Measurements from ENCODE around the gene SNX25. TPM values are rescaled to one million over a fixed set of nuclear protein-coding genes. Genes with fewer than 3 reads are reported as not detected.

The SNX25 gene
- total RNA-seq, 1 donor from 2014 or later, result 53.1 TPM

DNA sequence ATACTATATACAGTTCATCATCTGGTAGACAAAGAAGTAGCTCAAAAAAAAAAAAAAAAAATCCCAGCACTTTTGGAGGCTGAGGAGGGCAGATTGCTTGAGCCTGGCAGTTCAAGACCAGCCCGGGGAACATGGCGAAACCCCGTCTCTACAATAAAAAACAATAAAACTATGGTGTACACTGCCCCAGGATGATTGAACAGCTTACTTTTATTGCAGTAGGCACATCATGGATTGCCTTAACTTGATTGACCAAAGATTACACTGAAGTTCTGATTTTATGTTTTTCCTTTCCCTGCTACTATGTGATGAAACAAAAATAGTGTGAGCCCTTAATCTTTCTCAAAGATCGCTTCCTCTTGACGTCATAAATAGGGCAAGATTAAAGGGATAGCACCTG, 60.6 kb downstream of the SNX25 start:
- CTCF ChIA-PET, result no interaction called here
- Mint-ChIP-seq H3K4me3 (no peak overlapping the region), H3K27me3 (no peaks in the 10 kb centered on the region), H3K36me3 (ENCODE audit: low read depth) (peaks cover 79% of the 10 kb centered on the region), H3K4me1 (peaks cover 15% of the 10 kb centered on the region), H3K9me3 (no peaks in the 10 kb centered on the region), H3K27ac (no peak overlapping the region)
- DNase-seq (no peak), ATAC-seq (ENCODE audit: low read depth) (no peak)
- POLR2A ChIA-PET, result interaction anchor here (0.7 kb wide), 1 partner anchor 11 kb away, joined by 6 read pairs; no protein-coding TSS in a partner anchor
- TF ChIP-seq, protein P1, sequence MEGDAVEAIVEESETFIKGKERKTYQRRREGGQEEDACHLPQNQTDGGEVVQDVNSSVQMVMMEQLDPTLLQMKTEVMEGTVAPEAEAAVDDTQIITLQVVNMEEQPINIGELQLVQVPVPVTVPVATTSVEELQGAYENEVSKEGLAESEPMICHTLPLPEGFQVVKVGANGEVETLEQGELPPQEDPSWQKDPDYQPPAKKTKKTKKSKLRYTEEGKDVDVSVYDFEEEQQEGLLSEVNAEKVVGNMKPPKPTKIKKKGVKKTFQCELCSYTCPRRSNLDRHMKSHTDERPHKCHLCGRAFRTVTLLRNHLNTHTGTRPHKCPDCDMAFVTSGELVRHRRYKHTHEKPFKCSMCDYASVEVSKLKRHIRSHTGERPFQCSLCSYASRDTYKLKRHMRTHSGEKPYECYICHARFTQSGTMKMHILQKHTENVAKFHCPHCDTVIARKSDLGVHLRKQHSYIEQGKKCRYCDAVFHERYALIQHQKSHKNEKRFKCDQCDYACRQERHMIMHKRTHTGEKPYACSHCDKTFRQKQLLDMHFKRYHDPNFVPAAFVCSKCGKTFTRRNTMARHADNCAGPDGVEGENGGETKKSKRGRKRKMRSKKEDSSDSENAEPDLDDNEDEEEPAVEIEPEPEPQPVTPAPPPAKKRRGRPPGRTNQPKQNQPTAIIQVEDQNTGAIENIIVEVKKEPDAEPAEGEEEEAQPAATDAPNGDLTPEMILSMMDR (IDR thresholded peaks at IDR 0.05), result no peak
- intact Hi-C loops (cut with micrococcal nuclease), result no loop called here

DNA sequence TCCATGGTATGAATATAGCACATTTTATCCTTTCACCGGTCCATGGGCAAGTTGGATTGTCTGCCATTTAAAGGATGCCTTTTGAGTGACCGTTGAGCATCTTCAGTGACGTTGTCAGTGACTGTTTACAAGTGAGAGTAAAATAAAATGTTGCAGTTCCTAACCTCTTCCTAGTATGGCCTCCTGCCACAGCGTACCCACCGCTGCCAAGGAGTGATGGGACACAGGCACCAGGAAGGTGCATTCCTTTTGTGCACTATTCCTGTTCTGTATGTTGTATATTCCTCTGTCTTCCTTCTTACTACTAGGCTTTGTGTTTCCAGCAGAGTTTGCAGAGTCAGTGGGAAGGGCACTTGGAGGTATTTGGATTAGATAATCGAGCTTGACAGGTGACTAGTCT, 61.5 kb downstream of the SNX25 start:
- H3K27me3 Mint-ChIP-seq, result no peaks in the 10 kb centered on the region
- no peak for ATAC-seq (ENCODE audit: low read depth)
- no peaks in the 10 kb centered on the region for H3K9me3 Mint-ChIP-seq
- H3K4me1 Mint-ChIP-seq, result peaks cover 18% of the 10 kb centered on the region
- no peak overlapping the region for H3K4me3 Mint-ChIP-seq
- intact Hi-C loops (cut with micrococcal nuclease), result no loop called here
- H3K27ac Mint-ChIP-seq, result no peak overlapping the region
- ChIA-PET POLR2A (no interaction called here), CTCF (no interaction called here)
- TF ChIP-seq, protein P1 (IDR thresholded peaks at IDR 0.05), result no peak
- DNase-seq, result no peak
- H3K36me3 Mint-ChIP-seq (ENCODE audit: low read depth), result peaks cover 82% of the 10 kb centered on the region

DNA sequence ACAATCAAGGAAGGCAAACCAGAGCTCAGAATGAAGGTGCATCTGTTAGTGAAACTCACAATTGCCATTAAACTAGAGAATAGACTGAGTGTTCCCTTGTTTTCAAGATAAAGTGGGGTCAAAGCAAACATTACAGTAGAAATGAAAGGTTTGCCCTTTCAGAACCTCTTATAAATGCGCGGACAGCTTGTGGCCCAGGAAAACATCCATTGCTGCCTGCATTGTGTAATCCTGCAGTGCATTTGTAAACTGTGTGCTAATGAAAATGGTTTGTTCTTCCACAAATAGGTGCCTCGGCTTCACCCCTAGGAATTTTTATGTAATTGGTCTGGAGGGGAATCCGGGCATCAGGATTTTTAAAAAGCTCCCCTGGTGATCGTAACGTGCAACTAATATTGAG, 62.8 kb downstream of the SNX25 start:
- no peak overlapping the region for H3K27ac Mint-ChIP-seq

DNA sequence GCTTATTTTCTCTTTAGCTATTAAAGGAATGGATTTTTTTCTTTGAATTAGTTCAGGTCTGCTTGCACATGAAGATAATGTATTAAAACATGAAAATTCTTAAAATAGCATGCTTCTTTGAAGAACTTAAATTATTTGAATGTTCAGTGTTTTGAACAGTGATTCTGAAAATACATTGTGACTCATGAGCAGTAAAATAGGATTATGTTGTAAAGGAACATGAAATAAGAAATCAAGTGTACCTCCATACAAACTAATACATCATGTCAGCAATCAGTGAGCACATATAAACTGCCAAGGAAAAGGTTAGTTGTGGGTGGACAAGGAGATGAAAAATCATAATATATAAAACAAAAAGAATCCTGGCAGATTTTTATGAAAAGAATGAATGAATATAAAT, 66.1 kb downstream of the SNX25 start:
- Mint-ChIP-seq H3K4me3 (no peak overlapping the region), H3K27me3 (no peaks in the 10 kb centered on the region), H3K36me3 (ENCODE audit: low read depth) (peaks cover 59% of the 10 kb centered on the region), H3K4me1 (peaks cover 30% of the 10 kb centered on the region), H3K27ac (no peak overlapping the region), H3K9me3 (no peaks in the 10 kb centered on the region)
- ChIA-PET POLR2A (no interaction called here), CTCF (no interaction called here)
- intact Hi-C loops (cut with micrococcal nuclease), result no loop called here
- TF ChIP-seq, protein P1 (IDR thresholded peaks at IDR 0.05), result no peak
- ATAC-seq (ENCODE audit: low read depth) (no peak), DNase-seq (no peak)

More for the DNA sequence above, 62.8 kb downstream of the SNX25 start:
- intact Hi-C loops (cut with micrococcal nuclease), result no loop called here
- Mint-ChIP-seq H3K9me3 (no peaks in the 10 kb centered on the region), H3K27me3 (no peaks in the 10 kb centered on the region), H3K36me3 (ENCODE audit: low read depth) (peaks cover 77% of the 10 kb centered on the region), H3K4me1 (peaks cover 23% of the 10 kb centered on the region), H3K4me3 (no peak overlapping the region)
- ATAC-seq (ENCODE audit: low read depth) (no peak), DNase-seq (no peak)
- ChIA-PET POLR2A (no interaction called here), CTCF (no interaction called here)
- TF ChIP-seq, protein P1 (IDR thresholded peaks at IDR 0.05), result no peak

DNA sequence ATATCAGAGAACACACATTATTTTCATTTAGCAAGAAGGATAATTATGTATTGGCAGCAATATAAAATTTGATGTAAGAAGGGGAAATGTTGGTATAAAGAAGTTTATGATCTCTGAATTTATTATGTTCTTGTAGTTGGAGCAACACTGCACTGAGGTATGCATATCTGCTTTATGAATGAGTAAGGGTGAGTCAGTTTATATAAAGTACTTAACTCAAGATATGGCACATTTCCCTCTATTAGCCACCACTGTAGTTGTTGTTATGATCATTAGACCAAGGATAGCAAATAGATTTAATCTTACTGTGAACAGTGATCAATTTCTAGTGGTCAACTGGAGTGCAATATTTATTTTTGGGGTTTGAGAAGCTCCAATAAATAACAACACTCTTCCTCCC, 66.6 kb downstream of the SNX25 start:
- ATAC-seq (ENCODE audit: low read depth) (no peak), DNase-seq (no peak)
- Mint-ChIP-seq H3K9me3 (no peaks in the 10 kb centered on the region), H3K27me3 (no peaks in the 10 kb centered on the region), H3K27ac (no peak overlapping the region), H3K4me1 (peaks cover 30% of the 10 kb centered on the region), H3K4me3 (no peak overlapping the region), H3K36me3 (ENCODE audit: low read depth) (peaks cover 57% of the 10 kb centered on the region)
- intact Hi-C loops (cut with micrococcal nuclease), result no loop called here
- ChIA-PET POLR2A (no interaction called here), CTCF (no interaction called here)
- TF ChIP-seq, protein P1 (IDR thresholded peaks at IDR 0.05), result no peak

Data from activated B cell treated with CpG ODN at 0.5 μM for 24 hours (primary cell).